AG04449 (cell line): Measurements from ENCODE around the gene ALOX15B.
A peak's percentile ranks its signal among the peaks of the same experiment; 100 is the strongest.

ENCODE experiments used
- CTCF ChIA-PET: fragments of 350-600 bp; formaldehyde crosslinking; extraction: SDS; loops from one replicate; lab custom pipeline; 2021; ENCODE audit warnings: antibody characterized with exemption; lab: Yijun Ruan, JAX
- POLR2A ChIA-PET: fragments of 400-600, 350-600 bp; formaldehyde crosslinking; extraction: SDS; loops from one replicate; lab custom pipeline; 2020; ENCODE audit warnings: antibody characterized with exemption, inconsistent platforms; lab: Yijun Ruan, JAX
- DNase-seq: peaks from one replicate; pipeline ENCODE4 v3.0.0-alpha.2; 2010; ENCODE audit warnings: low read depth, low spot score
- H3K4me3 ChIP-seq: 2 replicates; pipeline ENCODE4 v1.5.1; 2011; ENCODE audit warnings: low read depth, mild to moderate bottlenecking, control low read depth, low read length
- CTCF ChIP-seq: IDR thresholded peaks from one replicate; pipeline ENCODE4 v1.5.1; 2011; ENCODE audit warnings: mild to moderate bottlenecking, moderate library complexity, low read length, control low read depth, inconsistent platforms; ENCODE audit not compliant: insufficient read depth; ENCODE audit errors: missing control alignments

The ALOX15B gene

DNA sequence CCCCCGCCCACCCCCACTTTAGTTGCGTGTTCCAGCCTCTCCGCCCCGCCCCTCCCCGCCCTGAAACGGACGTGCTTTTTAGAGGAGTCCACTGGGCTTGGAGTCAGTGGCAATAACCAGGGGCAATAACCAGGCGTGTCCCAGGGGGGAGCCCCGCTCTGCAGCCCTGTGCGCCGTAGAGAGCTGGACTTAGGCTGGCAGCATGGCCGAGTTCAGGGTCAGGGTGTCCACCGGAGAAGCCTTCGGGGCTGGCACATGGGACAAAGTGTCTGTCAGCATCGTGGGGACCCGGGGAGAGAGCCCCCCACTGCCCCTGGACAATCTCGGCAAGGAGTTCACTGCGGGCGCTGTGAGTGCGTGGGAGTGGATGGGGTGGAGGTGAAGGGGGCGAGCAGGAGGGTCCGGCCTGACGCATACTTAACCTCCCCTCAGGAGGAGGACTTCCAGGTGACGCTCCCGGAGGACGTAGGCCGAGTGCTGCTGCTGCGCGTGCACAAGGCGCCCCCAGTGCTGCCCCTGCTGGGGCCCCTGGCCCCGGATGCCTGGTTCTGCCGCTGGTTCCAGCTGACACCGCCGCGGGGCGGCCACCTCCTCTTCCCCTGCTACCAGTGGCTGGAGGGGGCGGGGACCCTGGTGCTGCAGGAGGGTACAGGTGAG lies at the start of gene ALOX15B:
TSS of gene ALOX15B (plus strand) at position 106 of the 657 bp plus-strand sequence. CDS start at position 203, 97 bp downstream.
- POLR2A ChIA-PET, result no interaction called here
- no peak for DNase-seq
- CTCF ChIA-PET, result interaction anchor here (1.1 to 13.7 kb wide), 3 partner anchors 20 to 49 kb away, joined by 3 to 155 read pairs (median 75); no protein-coding TSS in a partner anchor
- no peak for TF ChIP-seq CTCF
- H3K4me3 ChIP-seq, result no peak within 1 kb of the TSS

DNA sequence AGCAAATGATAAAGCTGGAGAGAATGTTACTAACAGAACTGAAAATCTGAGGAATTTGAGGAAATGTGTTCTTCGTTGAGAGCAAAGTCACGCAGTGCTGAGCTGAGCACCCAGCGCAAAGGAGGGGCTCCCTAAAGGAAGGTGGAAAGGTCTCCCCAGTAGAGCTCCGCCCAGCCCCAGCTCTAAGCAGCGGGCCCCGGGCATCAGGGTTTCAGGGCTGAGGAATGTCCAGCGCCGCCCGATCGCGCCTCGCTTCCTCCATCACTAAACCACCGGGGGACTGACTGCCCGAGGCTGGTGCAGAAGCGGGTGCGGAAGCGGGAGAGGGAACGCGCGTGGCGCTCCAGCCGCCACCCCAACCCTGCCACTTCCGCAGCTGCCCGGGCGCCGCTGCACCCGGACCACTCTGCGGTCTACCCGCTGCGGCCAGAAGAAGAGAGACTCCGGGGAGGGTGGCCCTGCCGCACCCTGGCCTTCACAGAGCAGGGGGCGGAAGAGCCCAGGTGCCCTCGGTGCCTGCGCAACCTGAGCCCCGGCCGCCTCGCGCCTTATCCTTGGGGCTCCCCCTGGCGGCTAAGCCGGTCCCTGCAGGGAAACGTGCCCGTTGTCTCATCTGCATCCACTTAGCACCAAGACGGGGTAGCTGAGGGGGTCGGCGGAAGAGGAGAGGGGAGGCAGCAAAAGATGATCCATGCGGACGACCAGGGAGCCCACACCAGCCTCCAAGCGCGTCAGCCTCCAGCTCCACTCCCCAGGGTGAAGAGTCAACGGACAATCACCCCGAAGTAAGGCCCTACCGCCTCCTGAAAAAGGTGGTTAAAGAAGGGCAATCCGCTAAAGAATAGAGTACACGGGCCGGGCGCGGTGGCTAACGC lies 48.8 kb upstream of the ALOX15B start:
- H3K4me3 ChIP-seq, result peak overlapping the region; percentile 66
- POLR2A ChIA-PET, result interaction anchor here (0.9 to 1.5 kb wide), 4 partner anchors 57 to 133 kb away, joined by 3 to 7 read pairs (median 4); partner anchors contain the start of genes NAA38 and RNF227
- no peak for DNase-seq
- CTCF ChIA-PET, result interaction anchor here (0.6 to 16.5 kb wide), 61 partner anchors 8 to 1241 kb away, joined by 3 to 499 read pairs (median 5); partner anchors contain the start of genes ALOX15B, CNTROB, EFNB3 and GUCY2D
- peak; percentile 97 for TF ChIP-seq CTCF

DNA sequence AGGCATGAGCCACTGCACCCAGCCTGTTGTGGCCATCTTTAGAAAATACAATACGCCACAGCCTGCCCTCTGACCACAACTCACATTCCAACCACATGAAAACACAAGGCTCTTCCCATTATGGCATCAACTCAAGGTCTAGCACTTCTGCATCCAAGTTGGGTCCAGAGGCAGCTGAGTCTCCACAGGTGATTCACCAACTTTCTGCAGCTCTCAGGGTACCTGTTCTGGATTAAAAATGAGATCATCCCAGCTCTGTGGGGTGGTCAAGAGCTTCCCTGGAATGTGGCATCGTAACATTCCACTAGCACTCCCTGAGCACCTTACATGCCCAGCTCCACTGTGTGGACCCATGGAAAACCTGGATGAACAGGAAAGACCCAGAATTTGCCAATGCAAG lies 46.3 kb upstream of the ALOX15B start:
- CTCF ChIA-PET, result interaction anchor here (0.9 to 16.5 kb wide), 16 partner anchors 9 to 249 kb away, joined by 3 to 499 read pairs (median 4); partner anchors contain the start of genes CNTROB, GUCY2D, RNF227 and TRAPPC1
- no peak for DNase-seq
- H3K4me3 ChIP-seq, result no peak overlapping the region
- POLR2A ChIA-PET, result no interaction called here
- TF ChIP-seq CTCF, result no peak

DNA sequence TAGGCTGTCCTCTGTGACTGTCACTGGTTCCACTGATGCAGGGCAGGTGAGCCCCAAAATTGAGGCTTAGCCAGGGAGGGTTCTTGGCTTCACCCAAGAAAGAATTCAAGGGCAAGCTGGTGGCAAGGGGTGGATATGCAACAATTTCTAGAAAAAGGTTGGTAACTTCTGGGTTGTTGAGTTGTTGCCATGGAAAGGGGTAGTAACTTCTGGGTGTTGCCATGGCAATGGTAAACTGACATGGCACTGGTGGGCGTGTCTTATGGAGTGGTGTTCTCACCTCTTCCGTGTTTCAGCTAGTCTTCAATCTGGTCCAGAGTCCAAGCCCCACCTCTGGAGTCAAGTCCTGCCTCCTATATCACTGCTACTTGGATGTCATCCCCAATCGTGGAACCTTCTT lies 45.9 kb upstream of the ALOX15B start:
- DNase-seq, result no peak
- POLR2A ChIA-PET, result no interaction called here
- H3K4me3 ChIP-seq, result no peak overlapping the region
- no peak for TF ChIP-seq CTCF
- CTCF ChIA-PET, result interaction anchor here (0.7 to 16.5 kb wide), 16 partner anchors 9 to 249 kb away, joined by 3 to 499 read pairs (median 4); partner anchors contain the start of genes CNTROB, GUCY2D, RNF227 and TRAPPC1

- CTCF ChIA-PET, result interaction anchor here (1.3 to 16.5 kb wide), 5 partner anchors 9 to 135 kb away, joined by 4 to 499 read pairs (median 34); partner anchors contain the start of genes GUCY2D and RNF227
- POLR2A ChIA-PET, result no interaction called here
These were observed 44.8 kb upstream of the ALOX15B start for GRCh38 chr17:7993972-7994589.

More at GRCh38 chr17:7993972-7994589, 44.8 kb upstream of the ALOX15B start:
- DNase-seq, result no peak
- H3K4me3 ChIP-seq, result no peak overlapping the region
- TF ChIP-seq CTCF, result no peak
